ENCODE results near the gene ZNF750. TPM values are rescaled to one million over a fixed set of nuclear protein-coding genes. Genes with fewer than 3 reads are reported as not detected.

Gene ZNF750
- total RNA-seq, 4 donors from 2014 or later = not detected

DNA sequence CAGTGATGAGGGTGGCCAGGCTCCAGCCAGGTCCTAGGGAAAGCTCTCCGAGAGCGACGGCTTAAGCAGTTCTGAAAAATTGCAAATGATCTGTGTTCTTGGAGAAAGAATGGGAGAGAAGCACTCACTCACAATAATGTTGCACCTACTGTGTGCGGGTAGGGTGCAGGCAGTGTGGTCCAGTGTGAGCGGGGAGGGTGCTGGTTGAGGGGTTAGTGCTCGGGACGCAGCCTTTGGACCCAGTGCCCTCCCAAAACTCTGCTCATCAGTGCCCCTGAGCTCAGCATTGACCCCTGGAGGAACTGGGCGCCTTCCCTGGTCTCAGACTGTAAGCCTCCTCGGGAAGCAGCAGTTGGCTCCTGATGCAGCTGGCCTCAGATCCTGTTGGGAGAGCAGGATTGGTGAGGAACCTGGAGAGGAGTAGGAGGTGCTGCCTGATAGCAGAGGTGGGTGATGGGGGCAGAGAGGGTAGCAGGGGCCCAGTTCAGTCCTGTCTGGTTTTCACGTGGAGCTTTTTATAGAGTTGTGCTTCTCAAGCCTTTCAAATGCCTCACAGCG, 23.6 kb upstream of the ZNF750 start:
- DNase-seq (ENCODE audit: low spot score) (no peak), ATAC-seq (ENCODE audit: low FRiP score) (no peak)
- TF ChIP-seq, protein P1, sequence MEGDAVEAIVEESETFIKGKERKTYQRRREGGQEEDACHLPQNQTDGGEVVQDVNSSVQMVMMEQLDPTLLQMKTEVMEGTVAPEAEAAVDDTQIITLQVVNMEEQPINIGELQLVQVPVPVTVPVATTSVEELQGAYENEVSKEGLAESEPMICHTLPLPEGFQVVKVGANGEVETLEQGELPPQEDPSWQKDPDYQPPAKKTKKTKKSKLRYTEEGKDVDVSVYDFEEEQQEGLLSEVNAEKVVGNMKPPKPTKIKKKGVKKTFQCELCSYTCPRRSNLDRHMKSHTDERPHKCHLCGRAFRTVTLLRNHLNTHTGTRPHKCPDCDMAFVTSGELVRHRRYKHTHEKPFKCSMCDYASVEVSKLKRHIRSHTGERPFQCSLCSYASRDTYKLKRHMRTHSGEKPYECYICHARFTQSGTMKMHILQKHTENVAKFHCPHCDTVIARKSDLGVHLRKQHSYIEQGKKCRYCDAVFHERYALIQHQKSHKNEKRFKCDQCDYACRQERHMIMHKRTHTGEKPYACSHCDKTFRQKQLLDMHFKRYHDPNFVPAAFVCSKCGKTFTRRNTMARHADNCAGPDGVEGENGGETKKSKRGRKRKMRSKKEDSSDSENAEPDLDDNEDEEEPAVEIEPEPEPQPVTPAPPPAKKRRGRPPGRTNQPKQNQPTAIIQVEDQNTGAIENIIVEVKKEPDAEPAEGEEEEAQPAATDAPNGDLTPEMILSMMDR (IDR thresholded peaks at IDR 0.05) = no peak

DNA sequence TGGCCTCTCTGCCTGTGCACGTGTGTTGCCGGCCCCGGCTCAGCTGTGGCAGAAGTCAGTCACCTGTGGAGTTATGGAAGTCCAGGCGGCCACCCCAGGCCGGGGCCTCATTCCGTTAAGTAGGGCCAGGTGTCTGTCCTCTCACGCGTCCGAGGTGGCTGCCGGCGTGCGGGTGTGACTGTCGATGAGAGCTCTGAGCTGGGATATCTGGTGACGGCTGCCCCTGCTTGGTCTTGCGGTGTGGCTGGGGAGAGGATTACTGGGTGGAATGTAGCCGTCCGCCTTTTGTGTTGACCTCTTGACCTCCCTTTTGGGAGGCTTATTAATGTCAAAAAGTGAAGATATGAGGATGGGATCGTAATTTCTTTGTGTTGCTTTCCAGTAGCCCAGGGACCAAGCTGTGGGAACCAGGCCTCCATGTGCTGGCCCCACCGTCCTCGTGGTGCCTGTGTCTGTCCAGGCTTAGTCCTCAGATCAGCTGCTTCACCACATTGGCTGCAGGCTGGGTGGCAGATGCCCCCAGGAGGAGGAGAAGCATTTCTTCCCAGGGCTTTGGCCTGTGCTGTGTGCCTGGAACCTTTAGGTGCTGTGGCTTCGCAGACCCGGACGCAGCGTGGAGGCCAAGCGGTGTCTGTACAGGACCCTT, 23.0 kb upstream of the ZNF750 start:
- TF ChIP-seq, protein P1 (IDR thresholded peaks at IDR 0.05) = no peak
- ATAC-seq (ENCODE audit: low FRiP score) (no peak), DNase-seq (ENCODE audit: low spot score) (no peak)

DNA sequence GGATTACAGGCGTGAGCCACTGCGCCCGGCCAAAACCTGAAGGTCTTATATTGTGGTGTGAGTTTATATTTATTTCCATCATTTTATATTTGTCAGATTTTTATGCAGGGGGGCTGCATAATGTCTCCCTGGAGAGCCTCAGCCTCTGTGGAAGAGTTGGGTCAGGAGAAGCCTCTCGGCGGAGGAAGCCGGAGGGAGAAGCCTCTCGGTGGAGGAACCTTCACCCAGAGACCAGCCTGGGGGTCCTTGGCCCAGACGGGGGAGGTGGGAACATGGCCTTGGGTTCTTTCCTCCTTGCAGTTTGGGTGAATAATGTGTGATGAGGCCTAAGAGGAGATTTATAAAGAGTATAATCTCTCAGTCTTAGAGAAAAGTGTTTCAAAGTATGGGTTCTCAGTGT, 22.4 kb upstream of the ZNF750 start:
- ATAC-seq (ENCODE audit: low FRiP score) (no peak), DNase-seq (ENCODE audit: low spot score) (no peak)
- TF ChIP-seq, protein P1 (IDR thresholded peaks at IDR 0.05) = no peak

DNA sequence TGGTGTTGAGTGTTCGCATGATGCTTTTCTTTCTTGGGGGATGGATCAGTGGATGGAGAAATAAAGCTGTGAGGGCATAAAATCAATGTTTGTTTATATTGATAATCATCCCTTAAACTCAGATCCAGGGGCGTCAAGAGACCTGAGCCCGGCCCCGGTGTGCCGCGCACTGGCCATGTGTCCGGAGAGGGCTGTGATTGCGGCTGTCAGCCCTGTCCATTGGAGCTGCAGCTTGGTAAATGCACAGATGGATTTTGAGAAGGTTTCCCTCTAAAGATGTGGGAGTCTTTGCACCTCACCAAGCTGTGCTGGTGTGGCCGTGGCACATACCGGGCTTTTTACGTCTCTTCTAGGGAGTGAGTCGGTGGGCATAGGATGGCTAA, 21.6 kb upstream of the ZNF750 start:
- TF ChIP-seq, protein P1 (IDR thresholded peaks at IDR 0.05) = no peak
- ATAC-seq (ENCODE audit: low FRiP score) = no peak
- DNase-seq (ENCODE audit: low spot score) = no peak

DNA sequence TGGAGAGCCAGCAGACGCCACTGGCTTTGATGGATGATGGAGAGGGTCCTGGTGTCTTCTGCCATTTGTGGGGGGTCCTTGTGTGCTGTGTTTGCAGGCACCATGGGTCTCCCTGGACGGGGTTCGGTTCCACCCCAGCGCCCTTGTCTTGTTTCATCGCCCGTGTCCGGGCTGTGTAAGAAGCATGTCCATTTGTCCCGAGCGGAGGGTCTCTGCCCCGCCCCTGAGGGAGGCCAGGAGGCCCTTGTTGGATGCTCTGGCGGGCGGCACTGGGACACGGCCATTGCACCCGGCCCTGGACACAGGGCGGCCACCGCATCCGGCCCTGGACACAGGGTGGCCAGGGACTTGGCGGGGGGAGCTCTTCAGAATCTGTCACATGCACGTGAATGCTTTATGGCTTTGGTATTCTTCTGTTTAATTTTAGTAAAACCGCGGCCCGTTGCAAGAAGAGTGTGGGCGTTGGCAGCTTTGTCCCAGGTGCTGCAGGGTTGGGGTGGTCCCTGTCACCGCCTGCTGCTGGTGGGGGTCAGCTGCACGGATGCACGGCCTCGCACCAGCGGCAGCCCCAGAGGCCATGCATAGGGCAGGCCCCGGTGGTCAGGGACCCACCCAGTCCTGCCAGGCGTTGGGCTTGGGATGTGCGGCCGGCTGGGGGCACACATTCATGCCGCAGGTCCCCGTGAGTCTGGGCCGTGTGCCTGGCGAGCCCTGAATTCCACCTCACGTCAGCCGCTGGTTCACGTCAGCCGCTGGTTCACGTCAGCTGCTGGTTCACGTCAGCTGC, 21.0 kb upstream of the ZNF750 start:
- TF ChIP-seq, protein P1 (IDR thresholded peaks at IDR 0.05) = no peak
- DNase-seq (ENCODE audit: low spot score) = no peak
- ATAC-seq (ENCODE audit: low FRiP score) = no peak

DNA sequence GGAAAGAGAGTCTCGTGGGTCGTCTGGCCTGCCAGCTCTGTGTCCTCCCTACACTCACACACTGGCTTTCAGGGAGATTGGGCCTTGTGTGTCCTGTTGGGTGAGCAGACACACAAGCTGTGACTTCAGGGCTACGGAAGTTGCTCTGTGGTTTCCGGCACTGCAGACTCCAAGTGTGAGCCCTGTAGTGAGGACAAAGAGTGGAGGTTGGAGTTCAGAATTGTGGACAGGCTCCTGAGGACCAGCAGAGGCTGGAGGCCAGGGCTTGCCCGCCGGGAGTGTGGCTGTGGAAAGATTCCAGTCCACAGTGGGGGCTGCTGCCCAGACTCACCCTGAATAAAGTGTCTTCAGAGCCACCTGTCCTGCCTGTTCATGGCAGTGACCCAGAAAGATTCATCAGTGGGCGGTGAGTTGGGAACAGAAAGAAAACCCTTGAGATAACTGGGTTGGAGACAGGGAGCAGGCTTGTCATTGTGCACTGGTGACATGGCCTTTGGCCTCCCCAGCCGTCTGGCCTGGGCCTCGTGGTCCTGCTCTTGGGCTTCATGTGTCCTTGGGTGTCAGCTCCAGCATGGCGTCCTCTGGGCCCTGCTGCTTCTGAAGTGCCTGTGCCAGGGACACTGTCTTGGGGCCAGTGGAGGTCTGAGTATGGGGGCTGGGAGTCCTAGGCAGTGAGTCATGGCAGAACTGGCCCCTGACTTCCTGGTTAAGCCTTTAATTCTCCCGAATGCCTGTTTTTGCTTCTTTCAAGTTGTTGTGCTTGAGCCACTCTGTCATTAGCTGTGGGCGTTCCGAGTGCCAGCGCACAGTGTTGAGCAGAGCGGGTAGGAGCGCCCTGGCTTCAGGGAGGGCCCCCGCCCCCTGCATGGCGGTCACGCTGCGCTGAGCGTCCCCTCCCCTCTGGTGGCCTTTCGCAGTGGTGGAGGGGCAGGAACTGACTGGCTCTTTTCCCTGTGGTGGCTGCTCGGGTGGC, 19.9 kb upstream of the ZNF750 start:
- ATAC-seq (ENCODE audit: low FRiP score) = peak; percentile 37
- TF ChIP-seq, protein P1 (IDR thresholded peaks at IDR 0.05) = no peak

More for the DNA sequence above, 19.9 kb upstream of the ZNF750 start:
- DNase-seq (ENCODE audit: low spot score) = no peak

All from omental fat pad (tissue), 4 donors.